Measurements from ENCODE around the gene PIK3C2B. TPM values are rescaled to one million over a fixed set of nuclear protein-coding genes. Genes with fewer than 3 reads are reported as not detected.
"Not testable (repeated sequence)": the region's sequence is repeated elsewhere in the genome, so short reads cannot be mapped to it uniquely, and the experiment has no call there.

PIK3C2B gene
- total RNA-seq, 3 donors from 2014 or later (not counting 1 experiment from before 2014, with no cell fraction given) = 18.1 to 34.8 (median 29.5) TPM

- peaks cover 23% of the 10 kb centered on the region for H3K36me3 Mint-ChIP-seq
- Histone ChIP-seq H3K9me3 (ENCODE audit: control insufficient read depth, insufficient read depth, low read length) (peaks cover 7% of the 10 kb centered on the region), H3K4me3 (ENCODE audit: low read length) (no peak overlapping the region), H3K4me1 (ENCODE audit: control insufficient read depth, insufficient read depth, low read length) (peaks cover 3% of the 10 kb centered on the region), H3K36me3 (ENCODE audit: control insufficient read depth, insufficient read depth, low read length) (peaks cover 84% of the 10 kb centered on the region), H3K27me3 (ENCODE audit: control insufficient read depth, insufficient read depth, low read length) (no peaks in the 10 kb centered on the region), H3K27ac (ENCODE audit: low read length) (no peak overlapping the region)
- peaks cover 26% of the 10 kb centered on the region in 2 donors for H3K4me1 Mint-ChIP-seq
- no peak overlapping the region for H3K27ac Mint-ChIP-seq
- no peak for TF ChIP-seq CTCF (IDR thresholded peaks at IDR 0.05)
- H3K27me3 Mint-ChIP-seq (ENCODE audit: low read depth in 2 of 2) = no peaks in the 10 kb centered on the region
- intact Hi-C loops (cut with micrococcal nuclease) = no loop called here
- 98% methylated on average over 5 of the region's 5 CpGs for WGBS (ENCODE audit: insufficient coverage)
- no peak for ATAC-seq
- no peak overlapping the region for H3K4me3 Mint-ChIP-seq
- DNase-seq = no peak
- H3K9me3 Mint-ChIP-seq = peaks cover 0 to 5% of the 10 kb centered on the region in 2 donors
These were observed 33.6 kb upstream of the PIK3C2B start for GRCh38 chr1:204528241-204528640.

DNA sequence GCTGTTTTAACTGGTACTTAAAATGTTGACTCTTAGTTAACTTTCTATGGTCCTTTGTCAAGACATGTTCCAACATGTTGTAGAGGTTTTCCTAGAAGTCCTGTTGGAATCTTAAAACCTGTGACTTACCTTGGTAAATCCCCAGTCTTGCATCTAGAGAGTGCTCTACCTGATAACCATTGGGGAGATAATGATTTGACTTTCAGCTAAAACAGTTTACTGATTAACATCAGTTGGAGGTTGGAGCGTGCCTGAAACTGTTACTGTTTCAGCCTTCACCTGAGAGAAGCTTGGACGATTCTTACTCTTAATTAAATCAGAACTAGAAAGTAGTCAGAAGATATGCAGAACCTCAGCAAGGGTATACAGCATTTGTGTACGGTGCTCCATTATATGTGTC lies 30.4 kb upstream of the PIK3C2B start:
- WGBS (ENCODE audit: insufficient coverage) = 83% methylated on average over 3 of the region's 3 CpGs
- Mint-ChIP-seq H3K4me1 (peaks cover 35 to 36% of the 10 kb centered on the region in 2 donors), H3K4me3 (no peak overlapping the region), H3K27me3 (ENCODE audit: low read depth in 2 of 2) (no peaks in the 10 kb centered on the region), H3K27ac (peak overlapping the region; percentile 53 to 67), H3K9me3 (peaks cover 0 to 5% of the 10 kb centered on the region in 2 donors), H3K36me3 (peaks cover 5% of the 10 kb centered on the region)
- intact Hi-C loops (cut with micrococcal nuclease) = no loop called here
- H3K4me1 ChIP-seq (ENCODE audit: control insufficient read depth, insufficient read depth, low read length) = peaks cover 24% of the 10 kb centered on the region
- H3K27ac ChIP-seq (ENCODE audit: low read length) = no peak overlapping the region
- peaks cover 55% of the 10 kb centered on the region for H3K36me3 ChIP-seq (ENCODE audit: control insufficient read depth, insufficient read depth, low read length)
- TF ChIP-seq CTCF (IDR thresholded peaks at IDR 0.05) = no peak
- no peak overlapping the region for H3K4me3 ChIP-seq (ENCODE audit: low read length)
- no peaks in the 10 kb centered on the region for H3K27me3 ChIP-seq (ENCODE audit: control insufficient read depth, insufficient read depth, low read length)
- ATAC-seq (no peak), DNase-seq (no peak)
- peaks cover 7% of the 10 kb centered on the region for H3K9me3 ChIP-seq (ENCODE audit: control insufficient read depth, insufficient read depth, low read length)

GRCh38 chr1:204523605-204524215 lies 29.1 kb upstream of the PIK3C2B start:
- Mint-ChIP-seq H3K9me3 (peaks cover 0 to 5% of the 10 kb centered on the region in 2 donors), H3K4me1 (peaks cover 46 to 48% of the 10 kb centered on the region in 2 donors), H3K4me3 (no peak overlapping the region), H3K27me3 (ENCODE audit: low read depth in 2 of 2) (no peaks in the 10 kb centered on the region), H3K36me3 (peaks cover 5% of the 10 kb centered on the region), H3K27ac (peak overlapping the region; percentile 53 to 83)
- Histone ChIP-seq H3K36me3 (ENCODE audit: control insufficient read depth, insufficient read depth, low read length) (peaks cover 46% of the 10 kb centered on the region), H3K4me3 (ENCODE audit: low read length) (no peak overlapping the region), H3K27ac (ENCODE audit: low read length) (peak overlapping the region; percentile 30), H3K4me1 (ENCODE audit: control insufficient read depth, insufficient read depth, low read length) (peaks cover 34% of the 10 kb centered on the region), H3K9me3 (ENCODE audit: control insufficient read depth, insufficient read depth, low read length) (peaks cover 7% of the 10 kb centered on the region), H3K27me3 (ENCODE audit: control insufficient read depth, insufficient read depth, low read length) (no peaks in the 10 kb centered on the region)
- intact Hi-C loops (cut with micrococcal nuclease) = no loop called here
- TF ChIP-seq CTCF (IDR thresholded peaks at IDR 0.05) = no peak
- 81% methylated on average over 9 of the region's 9 CpGs for WGBS (ENCODE audit: insufficient coverage)
- no peak for ATAC-seq
- DNase-seq = no peak

DNA sequence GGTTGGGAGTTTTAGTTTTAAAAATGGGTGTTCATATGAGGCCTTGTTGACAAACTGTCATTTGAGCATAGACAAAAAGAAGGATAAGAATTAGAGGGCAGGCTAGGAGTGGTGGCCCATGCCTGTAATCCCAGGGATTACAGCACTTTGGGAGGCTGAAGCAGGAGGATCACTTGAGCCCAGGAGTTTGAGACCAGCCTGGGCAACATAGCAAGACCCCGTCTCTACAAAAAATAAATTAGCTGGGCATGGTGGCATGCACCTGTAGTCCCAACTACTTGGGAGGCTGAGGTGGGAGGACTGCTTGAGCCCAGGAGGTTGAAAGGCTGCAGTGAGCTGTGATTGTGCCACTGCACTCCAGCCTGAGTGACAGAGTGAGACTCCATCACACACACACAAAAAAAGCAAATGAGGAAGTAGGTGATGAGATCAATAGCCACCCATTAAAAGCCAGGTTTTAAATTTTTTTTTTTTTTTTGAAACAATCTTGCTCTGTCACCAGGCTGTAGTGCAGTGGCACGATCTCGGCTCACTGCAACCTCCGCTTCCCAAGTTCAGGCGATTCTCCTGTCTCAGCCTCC lies 27.4 kb upstream of the PIK3C2B start:
- peaks cover 50% of the 10 kb centered on the region for H3K4me1 ChIP-seq (ENCODE audit: control insufficient read depth, insufficient read depth, low read length)
- not testable (repeated sequence) for H3K9me3 ChIP-seq (ENCODE audit: control insufficient read depth, insufficient read depth, low read length); H3K36me3 Mint-ChIP-seq; H3K4me3 ChIP-seq (ENCODE audit: low read length); H3K4me3 Mint-ChIP-seq; H3K27me3 ChIP-seq (ENCODE audit: control insufficient read depth, insufficient read depth, low read length); H3K27ac Mint-ChIP-seq; H3K9me3 Mint-ChIP-seq; H3K27me3 Mint-ChIP-seq (ENCODE audit: low read depth in 2 of 2); ATAC-seq
- DNase-seq = peak in 1 of 2 donors; percentile 33
- peaks cover 58 to 60% of the 10 kb centered on the region in 2 donors for H3K4me1 Mint-ChIP-seq
- H3K27ac ChIP-seq (ENCODE audit: low read length) = peak overlapping the region; percentile 74
- intact Hi-C loops (cut with micrococcal nuclease) = loop anchor here (1.0 kb wide), 1 partner anchor 22 kb away; no protein-coding TSS in a partner anchor
- peaks cover 39% of the 10 kb centered on the region for H3K36me3 ChIP-seq (ENCODE audit: control insufficient read depth, insufficient read depth, low read length)
- 86% methylated on average over 5 of the region's 5 CpGs for WGBS (ENCODE audit: insufficient coverage)

All from natural killer cell (primary cell).